ENCODE data around the gene MKI67.

DNA sequence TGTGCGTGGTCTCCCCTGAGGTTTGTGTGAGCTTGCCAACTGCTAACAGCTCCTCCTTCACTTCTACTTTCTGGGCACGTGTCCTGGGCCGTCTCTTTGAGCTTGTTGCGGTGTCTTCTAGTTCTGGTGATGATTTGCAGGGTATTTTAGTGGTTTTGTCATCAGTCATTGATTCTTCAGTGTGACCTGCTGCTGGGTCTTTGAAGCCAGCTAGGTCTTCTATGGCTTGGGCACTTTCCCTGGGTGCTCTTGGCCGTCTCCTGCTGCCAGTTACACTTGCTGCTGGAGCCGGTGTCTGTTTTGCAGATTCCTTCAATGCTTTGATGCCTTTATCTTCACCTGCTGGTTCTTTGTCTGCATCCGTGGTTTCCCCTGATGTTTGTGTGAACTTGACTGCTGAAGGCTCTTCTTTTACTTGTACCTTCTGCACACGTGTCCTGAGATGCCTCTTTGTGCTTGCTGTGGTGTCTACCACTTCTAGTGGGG is 23.0 kb downstream of the MKI67 start:
- TF ChIP-seq NRF1 (IDR thresholded peaks at IDR 0.05; ENCODE audit: low read depth, low read length) (no peak), TEAD4 (IDR thresholded peaks at IDR 0.05; ENCODE audit: borderline replicate concordance, insufficient read depth) (no peak)
